Prostate gland (tissue), 2 donors: ENCODE measurements around the gene DTYMK.

Experiments used
- POLR2A ChIP-seq: fragments of 450-650 bp; IDR thresholded peaks from one replicate; pipeline ENCODE4 v1.6.1; 2016; ENCODE audit warnings: antibody characterized with exemption, mild to moderate bottlenecking
- TF ChIP-seq, protein P1 (sequence below), 4 experiments: fragments of 200-600 bp in 2 of 4; fragments of 450-650 bp in 2 of 4; sonication (generic) in 2 of 4; IDR thresholded peaks; 1 replicate in 3 of 4; 2 replicates in 1 of 4; pipeline ENCODE4 v1.5.1; 2016 to 2019; ENCODE audit warnings: antibody characterized with exemption in 4 of 4, mild to moderate bottlenecking in 2 of 4, moderate library complexity in 2 of 4

DNA sequence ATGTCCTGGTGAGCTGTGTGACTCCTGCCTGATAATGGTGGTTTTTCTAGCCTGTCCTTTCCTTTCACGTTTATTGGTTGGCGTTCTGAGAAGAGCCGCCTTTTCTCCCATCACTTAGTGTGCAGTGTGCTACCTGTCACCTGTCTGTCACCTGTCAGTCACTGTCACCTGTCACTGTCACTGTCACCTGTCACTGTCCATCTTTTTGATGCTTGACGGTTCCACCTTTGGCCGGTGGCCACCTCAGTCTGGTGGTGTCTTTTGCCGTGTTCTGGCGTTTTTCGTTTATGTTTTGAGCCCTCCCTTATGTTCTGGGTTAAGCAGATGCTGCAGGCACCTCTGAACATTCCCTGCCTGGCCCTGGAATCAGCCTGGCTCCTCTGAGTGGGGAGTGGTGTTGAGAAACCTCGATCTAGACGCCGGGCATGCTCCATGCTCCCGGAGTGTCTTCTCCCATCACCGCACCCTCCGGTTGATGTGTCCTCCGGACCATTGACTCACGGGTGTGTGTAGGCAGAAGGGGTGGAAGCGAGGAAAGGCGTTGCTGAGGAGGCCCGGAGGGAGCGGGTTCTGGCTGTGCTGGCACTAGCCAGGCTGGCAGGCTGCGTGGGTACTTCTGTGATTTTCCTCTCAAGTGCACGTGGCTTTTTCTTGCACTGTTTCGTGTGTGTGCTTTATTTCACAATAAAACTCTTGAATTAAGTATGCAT, 20.7 kb downstream of the DTYMK start:
- TF ChIP-seq POLR2A, result no peak
- TF ChIP-seq, protein P1, sequence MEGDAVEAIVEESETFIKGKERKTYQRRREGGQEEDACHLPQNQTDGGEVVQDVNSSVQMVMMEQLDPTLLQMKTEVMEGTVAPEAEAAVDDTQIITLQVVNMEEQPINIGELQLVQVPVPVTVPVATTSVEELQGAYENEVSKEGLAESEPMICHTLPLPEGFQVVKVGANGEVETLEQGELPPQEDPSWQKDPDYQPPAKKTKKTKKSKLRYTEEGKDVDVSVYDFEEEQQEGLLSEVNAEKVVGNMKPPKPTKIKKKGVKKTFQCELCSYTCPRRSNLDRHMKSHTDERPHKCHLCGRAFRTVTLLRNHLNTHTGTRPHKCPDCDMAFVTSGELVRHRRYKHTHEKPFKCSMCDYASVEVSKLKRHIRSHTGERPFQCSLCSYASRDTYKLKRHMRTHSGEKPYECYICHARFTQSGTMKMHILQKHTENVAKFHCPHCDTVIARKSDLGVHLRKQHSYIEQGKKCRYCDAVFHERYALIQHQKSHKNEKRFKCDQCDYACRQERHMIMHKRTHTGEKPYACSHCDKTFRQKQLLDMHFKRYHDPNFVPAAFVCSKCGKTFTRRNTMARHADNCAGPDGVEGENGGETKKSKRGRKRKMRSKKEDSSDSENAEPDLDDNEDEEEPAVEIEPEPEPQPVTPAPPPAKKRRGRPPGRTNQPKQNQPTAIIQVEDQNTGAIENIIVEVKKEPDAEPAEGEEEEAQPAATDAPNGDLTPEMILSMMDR (IDR thresholded peaks at IDR 0.05), result no peak
